ENCODE results near the gene DNAJA4. TPM values are rescaled to one million over a fixed set of nuclear protein-coding genes. Genes with fewer than 3 reads are reported as not detected.

DNAJA4 gene
- total RNA-seq, 4 donors from 2014 or later: 42.8 to 115 (median 58.7) TPM

DNA sequence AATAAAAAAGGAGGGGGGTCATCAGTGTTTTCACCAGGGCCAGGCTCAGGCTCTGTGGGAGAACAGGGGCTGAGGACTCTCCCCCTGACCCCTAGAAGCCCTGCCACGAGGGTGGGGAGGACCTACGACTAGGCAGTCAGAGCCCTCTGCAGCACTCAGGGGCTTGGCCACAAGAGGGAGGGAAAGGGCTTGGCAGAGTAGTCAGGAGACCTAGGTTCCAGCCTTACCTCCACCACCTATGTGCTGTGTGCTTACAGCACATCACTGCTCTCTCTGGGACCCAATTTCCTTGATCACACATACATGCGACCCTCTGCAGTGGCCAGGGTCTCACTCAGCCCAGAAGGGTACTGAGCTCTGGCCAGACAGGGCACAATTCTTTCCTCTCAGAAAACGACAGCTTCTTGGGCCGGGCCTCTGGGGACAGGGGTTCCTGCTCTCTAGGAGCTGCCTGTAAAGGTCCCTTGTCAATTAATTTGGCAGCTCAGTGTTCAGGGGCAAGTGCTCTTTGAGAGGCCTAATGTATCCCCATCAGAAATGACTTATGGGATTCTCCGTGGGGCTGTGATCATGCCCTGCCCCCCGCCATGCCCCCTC is 51.4 kb downstream of the DNAJA4 start:
- Histone ChIP-seq H3K4me1 (no peaks in the 10 kb centered on the region), H3K4me3 (no peak overlapping the region), H3K9me3 (no peaks in the 10 kb centered on the region), H3K36me3 (no peaks in the 10 kb centered on the region), H3K27me3 (no peaks in the 10 kb centered on the region), H3K27ac (no peak overlapping the region)
- 75% methylated on average over 5 of the region's 7 CpGs for WGBS
- TF ChIP-seq EP300 (IDR thresholded peaks at IDR 0.05) (no peak), POLR2A (IDR thresholded peaks at IDR 0.05) (no peak), POLR2AphosphoS5 (IDR thresholded peaks at IDR 0.05) (no peak), CTCF (IDR thresholded peaks at IDR 0.05) (no peak)
- no peak for DNase-seq (ENCODE audit: low spot score in 2 of 2)

DNA sequence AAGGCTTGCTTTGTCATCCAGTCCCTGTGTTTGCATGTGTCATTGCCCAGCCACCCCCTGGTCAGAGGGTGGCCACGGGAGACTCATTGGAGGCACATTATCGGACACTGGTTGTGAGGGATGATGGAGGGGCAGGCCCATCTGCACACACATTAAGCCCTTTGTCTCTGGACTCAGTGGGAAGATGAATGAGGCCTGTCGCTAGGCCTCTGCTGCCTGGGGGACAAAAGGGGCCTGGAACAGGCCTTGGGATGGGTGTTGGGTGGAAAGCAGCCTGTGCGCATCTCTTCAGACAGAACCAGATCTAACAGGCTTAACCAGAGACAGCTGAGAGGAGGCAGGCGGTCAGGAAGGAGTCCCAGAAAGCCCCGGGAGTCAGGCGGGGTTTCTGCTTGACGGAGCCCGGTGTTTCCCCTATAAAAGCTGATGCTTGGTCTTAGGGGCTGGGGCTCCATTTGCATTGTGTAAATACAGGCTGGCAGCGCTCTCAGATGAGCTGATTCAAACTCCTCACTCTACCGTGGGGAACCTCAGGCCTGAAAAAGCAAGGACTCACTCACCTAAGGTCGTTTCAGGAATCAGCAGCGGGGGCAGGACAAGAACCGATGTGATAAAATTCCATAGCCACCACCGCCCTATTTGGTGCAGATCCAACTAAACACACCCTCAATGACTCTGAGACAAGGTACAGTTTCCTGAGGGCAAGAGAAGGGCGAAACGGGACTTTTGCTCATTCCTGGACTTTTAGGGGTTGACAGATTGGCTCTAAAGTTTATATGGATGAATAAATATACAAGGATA is 52.1 kb downstream of the DNAJA4 start:
- H3K27me3 ChIP-seq: no peaks in the 10 kb centered on the region
- no peaks in the 10 kb centered on the region for H3K36me3 ChIP-seq
- H3K27ac ChIP-seq: no peak overlapping the region
- TF ChIP-seq POLR2AphosphoS5 (IDR thresholded peaks at IDR 0.05) (no peak), EP300 (IDR thresholded peaks at IDR 0.05) (no peak), POLR2A (IDR thresholded peaks at IDR 0.05) (no peak), CTCF (IDR thresholded peaks at IDR 0.05) (no peak)
- no peaks in the 10 kb centered on the region for H3K4me1 ChIP-seq
- no peak overlapping the region for H3K4me3 ChIP-seq
- H3K9me3 ChIP-seq: no peaks in the 10 kb centered on the region
- no peak for DNase-seq (ENCODE audit: low spot score in 2 of 2)
- WGBS: 31% methylated on average over 11 of the region's 17 CpGs

DNA sequence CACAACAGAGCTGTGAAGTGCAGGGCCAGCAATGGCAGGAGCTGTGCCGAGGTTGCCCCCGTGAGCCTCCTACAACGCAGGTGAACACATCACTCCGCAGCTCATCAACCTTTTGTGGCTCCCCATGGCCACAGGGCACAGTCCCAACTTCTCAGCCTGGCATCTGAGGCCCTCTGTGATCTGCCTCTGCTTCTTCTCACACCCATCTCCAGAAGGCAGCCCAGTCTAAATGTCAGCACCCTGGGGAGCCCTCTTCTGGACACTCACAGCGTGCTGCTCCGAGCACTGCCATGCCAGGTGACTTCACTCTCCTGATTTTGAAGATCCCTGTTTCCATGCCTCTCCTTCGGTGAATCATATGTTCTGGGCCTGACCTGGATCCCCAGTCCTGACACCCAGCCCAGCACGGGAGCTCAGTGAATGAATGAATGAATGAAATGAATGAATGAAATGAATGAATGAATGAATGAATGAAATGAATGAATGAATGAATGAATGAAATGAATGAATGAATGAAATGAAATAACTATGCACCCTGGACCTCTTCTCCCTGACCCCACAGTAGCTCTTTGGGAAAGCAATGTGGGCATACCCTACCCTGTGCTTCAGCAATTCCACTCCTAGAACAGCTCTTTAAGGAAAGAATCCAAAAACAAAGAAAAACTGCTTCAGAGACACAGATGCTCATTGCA is 52.9 kb downstream of the DNAJA4 start:
- no peaks in the 10 kb centered on the region for H3K27me3 ChIP-seq
- no peak for TF ChIP-seq POLR2AphosphoS5 (IDR thresholded peaks at IDR 0.05)
- H3K9me3 ChIP-seq: no peaks in the 10 kb centered on the region
- WGBS: 74% methylated on average over 6 of the region's 8 CpGs
- no peaks in the 10 kb centered on the region for H3K36me3 ChIP-seq
- no peak overlapping the region for H3K4me3 ChIP-seq
- H3K27ac ChIP-seq: no peak overlapping the region
- no peaks in the 10 kb centered on the region for H3K4me1 ChIP-seq
- DNase-seq (ENCODE audit: low spot score in 2 of 2): no peak

DNA sequence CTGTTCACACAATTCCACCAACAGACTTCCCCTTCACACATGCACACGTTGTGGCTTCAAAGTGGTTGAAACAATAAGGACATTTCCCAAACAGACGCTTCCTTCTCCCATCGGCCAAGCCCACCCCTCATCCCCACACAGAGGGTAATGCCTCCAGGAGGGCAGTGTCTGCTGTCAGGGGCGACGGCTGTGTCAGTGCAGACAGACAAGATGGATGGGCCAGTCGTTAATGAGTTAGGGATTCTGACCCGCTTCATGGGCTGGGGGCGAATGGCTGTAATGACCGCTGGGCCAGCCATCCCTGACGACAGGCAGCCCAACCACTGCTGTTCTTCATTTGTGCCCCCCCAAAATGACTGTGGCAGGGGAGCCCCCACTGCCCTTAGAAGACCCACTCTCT is 55.2 kb downstream of the DNAJA4 start:
- Histone ChIP-seq H3K27me3 (no peaks in the 10 kb centered on the region), H3K9me3 (no peaks in the 10 kb centered on the region), H3K36me3 (no peaks in the 10 kb centered on the region), H3K4me3 (no peak overlapping the region), H3K27ac (no peak overlapping the region), H3K4me1 (no peaks in the 10 kb centered on the region)
- DNase-seq (ENCODE audit: low spot score in 2 of 2): no peak
- TF ChIP-seq POLR2A (IDR thresholded peaks at IDR 0.05) (no peak), EP300 (IDR thresholded peaks at IDR 0.05) (no peak), POLR2AphosphoS5 (IDR thresholded peaks at IDR 0.05) (no peak), CTCF (IDR thresholded peaks at IDR 0.05) (no peak)
- 90% methylated on average over 8 of the region's 10 CpGs for WGBS

DNA sequence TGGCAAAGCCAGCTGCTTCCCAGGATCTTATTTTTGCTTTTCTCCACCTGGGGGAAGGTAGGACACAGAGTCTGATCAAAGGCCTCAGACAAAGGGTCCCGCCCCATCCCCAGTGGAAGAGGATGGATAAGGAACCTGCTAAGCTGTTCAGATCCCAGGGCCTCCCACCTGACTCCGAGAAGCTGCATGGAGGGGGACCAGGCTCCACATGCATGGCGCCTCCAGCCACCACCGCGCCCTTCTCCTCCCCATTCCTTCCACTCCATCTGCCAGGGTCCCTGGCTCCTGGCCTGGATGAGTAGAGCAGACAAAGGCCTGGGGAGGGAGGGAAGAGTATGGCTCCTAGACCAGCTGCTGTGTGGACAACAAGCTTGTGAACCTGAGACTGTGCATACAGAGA is 55.8 kb downstream of the DNAJA4 start:
- WGBS: 96% methylated on average over 4 of the region's 5 CpGs
- Histone ChIP-seq H3K36me3 (no peaks in the 10 kb centered on the region), H3K4me3 (no peak overlapping the region), H3K9me3 (no peaks in the 10 kb centered on the region), H3K4me1 (no peaks in the 10 kb centered on the region), H3K27me3 (no peaks in the 10 kb centered on the region), H3K27ac (no peak overlapping the region)
- no peak for DNase-seq (ENCODE audit: low spot score in 2 of 2)
- TF ChIP-seq EP300 (IDR thresholded peaks at IDR 0.05) (no peak), POLR2AphosphoS5 (IDR thresholded peaks at IDR 0.05) (no peak), POLR2A (IDR thresholded peaks at IDR 0.05) (no peak), CTCF (IDR thresholded peaks at IDR 0.05) (no peak)
